HG02763 (cell line): ENCODE results near the gene HPX.

Experiments
- ATAC-seq: cut with Tn5 transposase; IDR thresholded peaks from one replicate; pipeline ENCODE4 v1.9.1; 2021; ENCODE audit warnings: mild to moderate bottlenecking, moderate library complexity; ENCODE audit not compliant: unreplicated experiment

Gene HPX

GRCh38 chr11:6418557-6419008, 22.2 kb downstream of the HPX start:
- ATAC-seq, result no peak

GRCh38 chr11:6417907-6418556, 22.8 kb downstream of the HPX start:
- ATAC-seq, result no peak

DNA sequence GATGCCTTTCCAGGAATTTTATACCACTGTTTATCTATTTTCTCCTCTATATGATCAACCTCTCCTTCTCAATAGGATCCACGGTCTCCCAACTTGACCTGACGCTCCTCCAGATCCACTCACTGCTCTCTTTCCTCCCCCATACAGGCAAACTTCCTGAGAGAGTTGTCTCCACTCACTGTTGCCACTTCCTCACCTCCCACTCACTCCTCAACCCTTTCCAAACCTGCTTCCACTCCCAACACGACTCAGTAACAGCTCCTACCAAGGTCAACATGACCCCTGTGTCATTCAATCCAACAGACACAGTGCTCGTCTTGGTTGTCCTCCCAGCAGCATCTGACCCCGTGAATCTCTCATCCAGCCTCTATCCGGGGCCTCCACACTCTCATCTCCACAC, 25.0 kb downstream of the HPX start:
- no peak for ATAC-seq

GRCh38 chr11:6414874-6415328, 25.9 kb downstream of the HPX start:
- no peak for ATAC-seq

- no peak for ATAC-seq
Measured at GRCh38 chr11:6413791-6414201, 27.0 kb downstream of the HPX start.

DNA sequence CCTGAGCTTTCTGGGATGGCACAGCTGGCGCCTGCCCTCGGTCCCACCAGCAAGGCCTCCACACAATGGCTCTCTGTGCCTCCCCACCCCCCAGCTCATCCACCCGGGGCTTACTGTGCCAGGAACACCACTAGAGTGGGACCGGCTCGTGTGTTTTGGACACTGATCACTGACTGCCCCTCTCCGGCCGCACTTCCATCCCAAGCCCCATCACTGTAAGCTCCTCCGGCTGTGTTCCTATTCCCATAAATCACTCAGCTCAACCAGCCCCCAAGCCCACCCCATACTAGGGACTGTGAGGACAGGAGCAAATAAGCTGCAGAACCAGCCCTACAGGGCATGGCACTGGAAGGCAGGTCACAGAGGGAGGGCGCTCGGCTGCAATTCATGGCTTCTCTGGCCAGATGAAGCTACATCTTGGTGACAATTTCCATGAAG, 29.2 kb downstream of the HPX start:
- ATAC-seq, result no peak

- no peak for ATAC-seq
Measured at GRCh38 chr11:6410695-6411430, 29.9 kb downstream of the HPX start.

DNA sequence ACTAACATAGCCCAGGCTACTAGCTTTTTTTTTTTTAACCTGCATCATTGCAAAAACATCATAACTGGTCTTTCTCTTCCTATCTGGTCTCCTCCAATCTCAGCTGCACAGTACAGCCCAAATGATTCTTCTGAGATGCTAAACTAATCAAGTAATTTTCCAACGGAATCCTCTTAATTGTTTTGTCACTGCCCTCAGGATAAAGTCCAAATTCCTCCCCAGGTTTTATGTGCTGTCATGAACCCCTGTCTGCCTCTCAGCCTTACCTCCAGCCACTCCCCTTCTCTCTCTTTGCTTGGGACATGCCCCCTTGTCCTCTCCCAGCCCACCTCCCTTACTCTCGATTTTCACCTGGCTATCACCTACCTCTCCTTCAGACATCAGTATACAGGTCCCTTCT, 34.4 kb downstream of the HPX start:
- no peak for ATAC-seq

DNA sequence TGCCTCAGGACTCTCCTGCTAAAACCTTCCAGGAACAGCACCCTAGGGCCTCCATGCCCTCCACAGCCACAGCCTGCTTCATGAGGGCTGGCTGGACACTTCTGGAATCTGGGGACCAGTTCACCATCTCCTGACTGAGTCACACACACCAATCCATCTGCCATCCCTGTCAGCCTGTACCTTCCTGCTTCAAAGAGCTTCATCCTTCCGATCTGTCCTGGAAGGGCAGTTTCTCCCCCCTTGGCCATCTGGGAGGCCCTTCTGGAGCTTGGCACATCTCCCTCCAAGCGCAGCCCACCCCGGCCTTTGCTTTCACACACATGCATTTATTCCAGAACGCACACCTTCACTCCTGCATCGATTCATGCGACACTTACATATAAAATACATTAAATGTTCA, 34.9 kb downstream of the HPX start:
- no peak for ATAC-seq

DNA sequence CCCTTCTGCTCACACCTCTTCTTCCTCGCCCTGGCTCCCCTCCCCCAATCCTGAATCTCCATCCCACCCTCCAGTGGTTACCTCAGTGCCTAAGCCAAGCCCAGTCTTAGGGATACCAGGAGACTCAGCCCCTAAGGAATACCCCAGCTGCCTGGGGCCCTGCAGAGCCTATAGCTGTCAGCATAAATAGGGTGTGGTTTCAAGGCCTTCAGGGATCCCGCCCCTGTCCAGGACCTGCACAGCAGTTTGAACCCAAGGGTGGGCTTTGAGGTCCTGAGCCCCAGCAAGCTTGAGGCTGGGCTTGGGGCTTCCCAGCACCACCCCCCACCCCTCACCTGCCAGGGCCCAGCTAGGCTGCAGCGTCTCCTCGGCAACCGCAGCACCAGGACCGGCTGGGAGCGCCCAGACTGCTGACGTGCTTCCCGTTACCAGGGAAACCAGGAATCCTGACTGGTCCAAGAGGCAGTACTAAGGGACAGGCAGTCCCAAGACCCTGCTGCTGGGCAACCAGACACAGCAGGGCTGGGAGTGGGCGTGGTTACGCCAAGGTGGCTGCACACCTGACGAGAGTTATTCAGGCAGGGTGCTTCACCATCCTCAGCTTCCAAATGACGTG, 35.6 kb downstream of the HPX start:
- ATAC-seq, result no peak

- no peak for ATAC-seq
Measured at GRCh38 chr11:6404342-6405051, 36.3 kb downstream of the HPX start.

GRCh38 chr11:6403539-6403938, 37.2 kb downstream of the HPX start:
- no peak for ATAC-seq

DNA sequence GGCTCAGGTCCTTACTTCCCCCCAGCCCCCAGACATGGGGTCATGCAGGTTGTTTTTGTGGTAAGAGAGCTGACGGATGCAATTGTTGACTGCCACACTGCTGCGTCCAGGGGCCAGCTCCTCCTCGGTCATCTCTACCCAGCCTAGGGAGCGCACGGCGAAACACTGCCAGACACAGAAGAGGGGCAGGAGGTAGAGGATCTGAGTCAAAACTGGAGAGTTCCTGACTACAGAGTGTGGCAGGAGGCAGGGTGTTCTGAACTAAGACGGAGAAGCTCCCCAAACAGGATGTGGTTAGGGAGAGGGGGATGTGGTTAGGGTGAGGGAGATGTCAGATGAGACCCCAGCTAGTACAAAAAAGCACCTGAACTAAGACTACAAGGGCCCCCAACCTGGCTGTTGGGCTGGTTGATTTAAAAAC, 38.2 kb downstream of the HPX start:
- peak; percentile 91 for ATAC-seq

- ATAC-seq, result peak; percentile 39
Measured at GRCh38 chr11:6402061-6402470, 38.7 kb downstream of the HPX start.

DNA sequence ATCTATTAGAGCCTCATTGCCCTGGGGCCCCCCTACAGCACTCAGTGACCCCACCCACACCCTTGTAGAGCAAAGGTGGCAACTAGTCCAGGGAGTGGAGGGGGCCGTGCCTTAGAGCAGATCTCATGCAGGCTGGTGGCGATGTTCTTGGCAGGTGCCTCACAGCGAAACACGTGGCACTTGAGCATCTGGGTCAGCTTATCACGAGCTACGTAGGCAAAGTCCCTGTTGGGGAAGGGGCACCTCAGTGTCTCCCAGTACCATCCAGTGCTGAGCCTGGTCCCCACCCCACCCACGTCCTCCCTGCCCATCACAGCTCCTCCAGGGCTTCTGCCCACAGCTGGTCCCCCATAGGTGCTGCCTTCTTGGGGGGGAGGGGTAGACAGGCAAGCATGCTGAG, 39.3 kb downstream of the HPX start:
- no peak for ATAC-seq

- no peak for ATAC-seq
Measured at GRCh38 chr11:6400431-6401345, 40.1 kb downstream of the HPX start.

- no peak for ATAC-seq
Measured at GRCh38 chr11:6397636-6398035, 43.2 kb downstream of the HPX start.

DNA sequence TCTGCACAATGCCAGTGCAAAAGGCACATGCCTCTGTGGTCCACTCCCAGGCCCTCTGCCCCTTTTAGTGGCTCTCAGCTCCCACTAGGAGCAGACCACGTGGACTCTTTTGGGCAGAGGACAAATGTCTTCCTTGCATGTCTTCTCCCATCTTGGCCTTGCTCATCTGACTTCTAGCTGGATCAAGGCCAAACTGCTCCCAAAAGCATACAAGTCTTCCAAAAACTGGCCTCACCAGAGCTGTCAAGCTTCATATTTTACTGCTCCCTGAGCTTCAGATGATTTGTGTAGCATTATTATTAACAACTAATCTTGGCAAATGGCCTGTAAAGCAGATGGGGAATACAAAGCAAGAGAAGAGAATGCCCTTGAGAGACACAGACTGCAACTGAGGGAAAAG, 43.6 kb downstream of the HPX start:
- no peak for ATAC-seq

- no peak for ATAC-seq
Measured at GRCh38 chr11:6395470-6396060, 45.2 kb downstream of the HPX start.
